HG03558 (cell line): ENCODE data around the gene HCAR3.
"Not testable (repeated sequence)": the region's sequence is repeated elsewhere in the genome, so short reads cannot be mapped to it uniquely, and the experiment has no call there.

Experiments used
- ATAC-seq: cut with Tn5 transposase; IDR thresholded peaks from one replicate; pipeline ENCODE4 v1.9.1; 2021; ENCODE audit warnings: moderate number of reproducible peaks; ENCODE audit not compliant: unreplicated experiment; ENCODE audit errors: extremely low read depth

The HCAR3 gene

DNA sequence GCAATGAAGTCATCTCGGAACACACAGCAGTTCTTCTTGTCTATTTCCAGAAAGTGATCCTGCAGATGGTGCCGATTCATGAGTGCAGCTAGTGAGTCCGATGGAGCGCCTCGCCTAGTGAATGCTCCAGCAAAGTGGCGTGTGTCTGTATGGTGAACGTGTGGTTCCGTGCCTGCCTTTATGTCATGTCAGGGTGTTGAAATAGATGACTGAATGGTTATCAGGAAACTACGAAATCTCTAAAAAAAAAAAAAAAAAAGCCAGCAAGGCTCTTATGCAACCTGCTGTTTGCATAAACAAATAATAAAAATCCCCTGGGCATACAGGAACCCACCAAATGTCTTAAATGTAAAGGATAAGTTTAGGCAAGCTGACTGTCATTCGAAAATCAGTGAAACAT, at the start of gene HCAR3:
Gene HCAR3, minus strand, starts transcription at position 154 of the 400 bp plus-strand sequence. Its CDS starts 74 bp downstream, at position 80.
- not testable (repeated sequence) for ATAC-seq

DNA sequence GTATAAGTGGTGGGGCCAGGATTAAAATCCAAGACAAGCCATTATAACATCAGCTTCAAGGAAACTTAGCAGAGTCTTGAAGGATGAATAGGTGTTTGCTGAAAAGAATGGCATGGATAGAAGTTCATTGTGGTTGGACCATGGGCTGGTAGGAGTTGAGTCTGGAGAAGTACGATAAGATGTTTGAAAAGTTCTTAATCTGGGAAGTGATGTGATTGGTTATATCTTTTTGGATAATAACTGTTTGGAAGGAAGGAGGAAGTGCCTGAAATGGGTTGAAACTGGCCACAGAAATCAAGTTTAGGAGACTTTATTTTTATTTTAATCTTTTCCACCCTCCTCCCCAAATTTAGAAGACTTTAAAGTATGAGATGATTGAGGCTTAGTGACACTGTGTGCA, 41.0 kb upstream of the HCAR3 start:
- no peak for ATAC-seq

DNA sequence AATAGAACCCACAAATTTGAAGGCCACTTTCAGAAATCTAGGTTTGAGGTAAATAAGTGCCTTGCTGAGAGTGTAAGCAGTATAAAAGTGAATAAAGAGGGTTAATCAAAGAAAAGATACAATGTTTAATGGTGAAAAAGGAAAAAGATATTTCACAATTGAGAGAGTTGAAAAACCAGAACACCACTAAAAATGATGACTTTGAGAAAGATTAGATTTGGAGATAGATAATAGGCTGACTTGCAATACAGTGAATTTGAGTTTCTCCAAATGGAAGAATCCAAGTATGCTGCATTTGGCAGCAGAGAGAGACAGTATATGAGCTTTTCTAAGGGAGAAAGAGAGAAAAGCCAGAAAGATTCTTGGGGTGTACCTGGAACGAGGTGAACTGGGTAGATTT, 38.2 kb upstream of the HCAR3 start:
- ATAC-seq, result no peak

DNA sequence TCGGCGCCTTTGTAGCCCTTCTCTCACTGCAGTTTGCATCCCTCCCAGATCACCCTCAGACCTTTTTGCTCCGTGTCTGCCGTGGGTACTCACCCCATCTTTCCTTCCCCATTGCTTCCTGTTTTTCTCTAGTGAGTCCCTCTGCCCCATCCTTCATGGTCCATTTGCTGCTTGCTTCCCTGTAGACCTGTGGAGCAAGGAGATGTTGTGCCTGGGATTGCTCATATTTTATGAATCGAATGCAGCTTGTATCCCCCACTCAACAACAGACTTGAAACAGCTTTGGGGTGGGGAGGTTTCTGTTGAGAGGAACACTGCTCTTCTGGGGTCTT, 36.7 kb upstream of the HCAR3 start:
- ATAC-seq, result no peak

DNA sequence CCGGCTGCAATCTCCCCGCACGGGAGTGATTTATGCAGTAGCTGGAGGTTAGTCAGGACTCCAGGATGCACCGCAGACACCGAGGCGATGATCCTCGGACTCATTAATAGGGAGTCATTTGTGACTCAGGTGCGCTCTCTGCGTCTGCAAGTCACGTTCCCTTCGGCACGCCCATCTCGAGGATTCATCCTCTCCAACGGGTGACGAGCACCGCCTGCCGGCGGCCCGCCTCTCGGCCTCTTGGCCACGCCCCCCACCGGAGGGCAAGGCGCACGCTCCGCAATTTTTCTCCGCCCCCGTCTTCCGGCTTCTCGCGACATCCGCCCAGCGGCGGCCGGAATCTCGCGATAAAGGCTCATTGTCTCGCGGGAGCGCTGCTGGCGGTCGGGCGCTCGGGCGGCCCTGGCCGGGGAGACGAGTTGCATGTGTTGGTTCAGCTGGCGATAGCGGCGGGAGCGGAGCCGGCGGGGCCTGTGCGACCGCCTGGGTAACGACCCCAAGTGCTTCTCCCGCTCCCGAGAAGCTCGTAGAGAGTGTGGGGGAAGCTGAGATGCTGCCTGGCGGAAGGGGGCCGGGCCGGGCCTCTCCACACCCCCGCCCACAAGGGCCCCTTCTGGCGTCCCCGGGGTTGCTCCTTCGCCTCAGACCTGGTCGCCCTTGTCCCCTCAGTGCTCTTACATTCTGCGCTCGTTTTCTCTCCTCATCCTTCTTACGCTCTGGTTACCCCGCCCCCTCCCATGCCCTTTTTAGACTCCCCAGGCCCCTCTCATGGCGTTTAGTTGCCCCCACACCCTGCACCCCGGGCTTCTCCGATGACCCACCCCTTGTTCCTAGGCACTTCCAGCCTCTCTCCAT, 36.1 kb upstream of the HCAR3 start, which contains the start of gene DENR:
Gene DENR, plus strand, starts transcription at position 361 of the 855 bp plus-strand sequence. CDS start 878 bp downstream, outside the sequence.
- ATAC-seq, result peak; percentile 85

DNA sequence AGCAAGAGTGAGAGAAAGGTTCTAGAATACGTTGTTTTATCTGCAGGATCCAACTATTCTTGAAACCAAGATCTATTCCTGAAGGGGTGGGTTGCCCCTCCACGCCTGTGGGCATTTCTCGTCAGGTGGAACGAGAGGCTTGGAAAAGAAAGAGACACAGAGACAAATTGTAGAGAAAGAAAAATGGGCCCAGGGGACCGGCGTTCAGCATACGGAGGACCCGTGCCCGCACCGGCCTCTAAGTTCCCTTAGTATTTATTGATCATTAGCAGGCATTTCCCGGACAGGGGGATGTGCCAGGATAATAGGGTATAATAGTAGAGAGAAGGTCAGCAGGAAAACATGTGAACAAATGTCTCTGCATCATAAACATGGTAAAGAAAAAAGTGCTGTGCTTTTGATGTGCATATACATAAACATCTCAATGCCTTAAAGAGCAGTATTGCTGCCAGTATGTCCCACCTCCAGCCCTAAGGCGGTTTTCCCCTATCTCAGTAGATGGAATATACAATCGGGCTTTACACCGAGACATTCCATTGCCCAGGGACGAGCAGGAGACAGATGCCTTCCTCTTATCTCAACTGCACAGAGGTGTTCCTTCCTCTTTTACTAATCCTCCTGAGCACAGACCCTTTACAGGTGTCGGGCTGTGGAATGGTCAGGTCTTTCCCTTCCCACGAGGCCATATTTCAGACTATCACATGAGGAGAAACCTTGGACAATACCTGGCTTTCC, 34.3 kb upstream of the HCAR3 start:
- not testable (repeated sequence) for ATAC-seq

DNA sequence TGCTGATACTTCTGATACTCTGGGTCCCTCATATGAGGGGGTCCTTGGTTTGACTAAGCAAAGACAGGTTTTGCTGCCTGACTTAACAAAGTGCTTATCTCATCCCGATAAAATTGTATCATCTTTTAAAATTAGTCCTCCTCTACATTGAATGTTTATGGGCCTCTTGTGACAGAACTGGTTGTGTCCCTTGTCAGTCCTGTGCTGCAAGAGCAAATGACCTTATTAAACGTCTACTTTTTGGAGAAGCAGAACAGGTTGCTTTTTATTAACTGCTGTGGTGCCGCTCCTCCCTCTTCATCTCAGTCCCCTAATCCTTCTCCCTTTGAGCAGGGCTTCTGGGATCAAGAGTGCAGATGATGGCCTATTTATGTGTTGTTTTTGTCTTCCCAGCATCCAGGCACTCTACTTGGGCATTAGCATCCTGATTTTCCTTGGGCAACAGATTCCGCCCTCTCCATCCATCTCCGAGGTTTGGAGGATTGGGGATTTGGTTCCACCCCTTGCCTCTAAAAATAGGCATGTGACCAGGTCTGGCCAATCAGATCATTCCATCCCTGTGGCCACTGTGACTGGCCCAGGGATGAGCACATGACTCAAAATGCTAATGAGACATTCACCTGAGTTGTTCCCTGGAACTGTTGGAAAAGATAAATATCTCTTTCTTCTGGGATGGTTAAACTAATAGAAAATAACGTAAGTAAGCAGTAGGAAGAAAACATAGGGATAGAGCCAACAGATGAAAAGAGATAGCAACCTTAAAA, 33.1 kb upstream of the HCAR3 start:
- no peak for ATAC-seq

DNA sequence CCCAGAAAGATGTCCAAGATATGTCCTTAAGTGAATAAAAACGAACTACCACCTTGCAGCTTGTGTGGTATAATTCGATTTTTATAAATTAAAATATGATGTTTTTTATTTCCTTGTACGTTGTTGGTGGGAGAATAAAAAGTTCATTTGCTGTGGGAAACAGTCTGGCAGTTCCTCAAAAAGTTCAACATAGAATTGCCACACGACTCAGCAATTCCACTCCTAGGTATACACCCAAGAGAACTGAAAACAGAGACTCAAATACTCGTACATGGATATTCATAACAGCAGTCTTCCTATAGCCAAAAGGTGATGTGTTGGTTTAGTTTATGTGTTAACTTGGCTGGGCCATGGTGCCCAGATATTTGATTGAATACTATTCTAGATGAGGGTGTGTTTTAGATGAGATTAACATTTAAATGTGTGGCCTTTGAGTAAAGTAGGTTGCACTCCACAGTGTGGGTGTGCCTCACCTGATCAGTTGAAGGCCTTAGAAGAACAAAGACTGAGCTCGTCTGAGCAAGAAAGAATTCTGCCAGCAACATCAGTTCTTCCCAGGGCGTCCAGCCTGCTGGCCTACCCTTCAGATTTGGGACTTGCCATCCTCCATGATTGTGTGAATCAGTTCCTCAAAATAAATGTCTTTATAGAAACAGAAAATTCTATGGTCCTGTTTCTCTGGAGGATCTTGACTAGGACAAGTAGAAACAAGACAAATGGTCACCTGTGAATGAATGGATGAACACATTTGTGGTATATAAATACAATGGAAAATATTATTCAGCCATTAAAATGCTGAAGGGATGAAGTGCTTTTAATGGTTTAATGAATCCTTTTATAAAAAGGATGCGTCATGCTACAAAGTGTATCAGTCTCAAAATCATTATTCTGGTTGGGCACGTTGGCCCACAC, 30.9 kb upstream of the HCAR3 start:
- no peak for ATAC-seq

DNA sequence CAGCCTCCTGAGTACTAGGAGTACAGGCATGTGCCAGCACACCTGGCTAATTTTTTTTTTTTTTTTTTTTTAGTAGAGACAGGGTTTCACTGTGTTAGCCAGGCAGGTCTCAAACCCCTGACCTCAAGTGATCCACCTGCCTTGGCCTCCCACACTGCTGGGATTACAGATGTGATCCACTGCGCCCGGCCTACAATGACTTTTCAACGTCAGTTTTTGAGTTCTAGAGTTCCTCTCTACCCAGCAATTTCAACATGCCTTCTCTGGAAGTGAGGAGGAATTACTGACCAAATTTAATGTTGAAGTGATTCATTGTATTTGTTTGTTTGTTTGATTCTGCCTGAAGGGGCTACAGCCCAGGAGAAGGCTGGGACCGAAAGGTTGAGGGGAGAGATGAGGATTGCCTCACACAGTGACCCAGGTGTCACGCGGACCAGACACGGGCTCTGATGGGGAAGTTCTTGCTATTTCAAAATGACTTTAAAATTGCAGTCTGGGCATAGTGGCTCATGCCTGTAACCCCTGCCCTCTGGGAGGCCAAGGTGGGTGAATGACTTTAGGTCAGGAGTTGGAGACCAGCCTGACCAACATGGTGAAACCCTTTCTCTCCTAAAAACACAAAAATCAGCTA, 27.4 kb upstream of the HCAR3 start:
- ATAC-seq, result no peak

DNA sequence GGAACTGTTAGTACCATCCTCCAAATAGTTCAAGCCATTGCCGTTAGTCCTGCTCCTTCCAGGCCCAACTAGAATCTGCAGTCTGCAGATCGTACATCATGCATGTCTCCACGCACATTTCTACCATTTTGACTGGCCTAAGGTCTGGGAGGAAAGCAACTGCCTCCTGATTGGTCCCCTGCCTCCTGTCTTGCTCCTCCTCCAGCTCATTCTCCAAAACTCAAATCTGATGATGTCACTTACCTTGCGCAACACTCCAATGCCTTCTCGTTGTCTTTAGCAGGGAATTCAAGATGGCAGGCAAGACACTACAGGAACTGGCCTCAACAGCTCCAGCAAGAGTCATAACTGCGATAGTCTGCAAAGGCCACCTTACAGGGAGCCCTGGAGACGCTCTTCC, 23.7 kb upstream of the HCAR3 start:
- ATAC-seq, result no peak

DNA sequence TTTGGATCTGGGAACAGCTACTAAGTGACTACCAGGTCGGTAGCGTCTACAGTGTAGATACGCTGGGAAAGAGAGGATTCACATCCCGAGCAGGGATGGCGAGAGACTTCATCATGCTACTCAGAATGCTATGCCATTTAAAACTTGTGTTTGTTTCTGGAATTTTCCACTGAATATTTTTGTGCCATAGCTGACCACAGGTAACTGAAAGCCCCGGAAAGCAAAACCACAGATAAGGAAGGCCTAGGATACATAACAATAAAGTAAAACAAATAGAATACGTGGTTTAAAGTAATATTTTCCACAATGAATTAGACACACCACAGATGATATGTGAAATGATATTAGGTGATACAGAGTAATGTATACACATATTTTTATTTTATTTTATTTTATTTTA, 22.0 kb upstream of the HCAR3 start:
- ATAC-seq, result no peak

DNA sequence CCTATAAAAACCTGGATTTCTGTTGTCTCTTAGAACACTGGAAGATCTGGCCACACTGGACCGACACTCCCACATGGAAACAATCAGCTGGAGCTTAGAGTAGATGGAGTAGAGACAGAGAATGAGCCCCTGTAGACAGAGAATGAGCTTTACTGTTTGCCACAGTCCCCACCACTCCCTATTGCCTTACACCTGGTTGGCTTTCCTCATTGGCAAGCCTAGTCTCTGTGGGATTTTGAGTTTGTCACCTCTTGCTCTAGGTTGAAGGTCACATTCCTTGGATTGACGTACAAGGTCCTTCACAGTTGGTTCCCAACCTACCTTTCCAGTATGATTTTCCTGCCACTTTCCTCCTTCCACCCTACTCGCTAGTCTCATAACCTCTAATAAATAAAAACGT, 16.0 kb upstream of the HCAR3 start:
- no peak for ATAC-seq

DNA sequence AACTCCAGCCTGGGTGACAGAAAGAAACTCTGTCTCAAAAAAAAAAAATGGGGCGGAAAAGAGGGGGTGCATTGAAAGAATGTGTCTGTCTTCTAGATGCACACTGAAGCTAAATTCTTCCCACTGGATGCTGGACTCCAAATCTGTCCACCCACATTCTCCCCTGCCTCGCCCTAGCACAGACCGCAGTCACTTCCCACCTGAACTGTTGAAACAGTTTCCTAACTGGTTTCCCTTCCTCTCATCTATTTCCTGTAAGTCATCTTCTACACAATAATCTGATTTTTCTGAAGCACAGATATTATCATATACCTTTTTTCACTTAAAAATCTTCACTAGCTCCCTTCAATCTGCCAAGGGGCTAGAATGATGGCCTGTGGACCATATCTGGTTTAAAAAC, 15.6 kb upstream of the HCAR3 start:
- no peak for ATAC-seq

DNA sequence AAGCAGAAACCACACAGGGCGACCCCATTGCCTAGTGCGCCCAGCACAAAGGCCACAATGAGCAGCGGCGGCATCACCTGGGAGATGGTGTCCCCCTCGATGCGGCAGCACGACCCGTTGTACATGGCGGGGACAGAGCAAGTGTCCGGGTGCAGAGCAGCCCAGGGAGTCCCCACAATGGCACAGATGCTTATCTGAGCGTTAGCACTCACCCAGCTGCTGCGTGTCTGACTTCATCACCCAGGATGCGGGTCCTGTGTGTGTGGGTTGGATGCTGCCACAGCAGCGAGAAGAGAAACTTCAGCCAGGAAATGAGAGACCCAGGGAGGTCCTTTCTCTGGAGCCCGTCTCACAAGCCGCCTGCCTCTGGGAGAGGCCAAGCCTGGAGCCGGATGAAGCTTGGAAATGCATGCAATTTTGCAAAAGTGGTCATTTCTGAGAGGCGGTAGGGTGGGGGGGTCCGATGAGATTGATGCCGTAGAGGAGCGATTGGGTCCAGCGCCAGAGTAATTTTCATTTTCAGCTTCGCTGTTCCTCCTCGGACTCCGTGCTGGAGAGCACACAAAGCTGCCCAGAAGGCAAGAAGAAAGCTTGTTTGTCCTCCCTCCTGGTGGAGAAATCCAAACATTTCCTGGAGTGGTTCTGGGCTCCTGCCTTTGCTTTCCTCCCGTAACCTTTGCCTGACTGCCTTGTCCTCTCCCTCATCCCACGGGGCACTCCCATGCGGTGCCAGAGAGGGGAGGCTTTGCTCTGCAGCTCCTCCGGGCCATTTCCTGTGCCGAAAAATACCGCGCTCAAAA, 13.8 kb upstream of the HCAR3 start, which contains the start of gene HCAR1:
Gene HCAR1, minus strand, starts transcription at position 630 of the 800 bp plus-strand sequence. Its CDS starts 505 bp downstream, at position 125.
- no peak for ATAC-seq

DNA sequence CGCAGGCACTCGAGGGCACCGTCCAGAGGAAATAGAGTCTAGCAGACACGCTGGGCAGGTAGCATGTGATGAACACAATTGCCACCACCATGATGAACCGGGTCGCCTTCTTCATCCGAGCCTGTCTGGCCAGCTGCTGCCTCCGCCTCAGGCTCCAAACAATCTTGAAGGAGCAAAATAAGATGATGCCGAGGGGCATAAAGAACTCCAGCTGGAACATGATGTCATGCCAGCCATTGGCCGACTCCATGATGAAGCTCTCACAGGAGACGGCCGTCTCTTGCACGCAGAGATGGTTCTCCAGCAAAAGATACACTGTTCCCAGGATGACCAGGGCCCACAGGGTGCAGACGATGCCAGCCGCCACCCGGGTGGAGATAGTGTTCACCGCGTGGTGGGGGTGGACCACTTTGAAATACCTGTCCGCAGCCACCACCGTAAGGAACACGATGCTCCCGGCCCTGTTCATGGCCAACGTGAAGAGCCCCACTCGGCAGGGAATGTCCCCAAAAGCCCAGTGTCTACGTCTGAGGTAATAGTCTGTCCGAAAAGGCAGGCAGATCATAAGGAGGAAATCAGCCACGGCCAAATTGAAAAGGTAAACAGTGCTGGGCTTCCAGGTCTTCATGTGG, 13.1 kb upstream of the HCAR3 start:
- no peak for ATAC-seq

DNA sequence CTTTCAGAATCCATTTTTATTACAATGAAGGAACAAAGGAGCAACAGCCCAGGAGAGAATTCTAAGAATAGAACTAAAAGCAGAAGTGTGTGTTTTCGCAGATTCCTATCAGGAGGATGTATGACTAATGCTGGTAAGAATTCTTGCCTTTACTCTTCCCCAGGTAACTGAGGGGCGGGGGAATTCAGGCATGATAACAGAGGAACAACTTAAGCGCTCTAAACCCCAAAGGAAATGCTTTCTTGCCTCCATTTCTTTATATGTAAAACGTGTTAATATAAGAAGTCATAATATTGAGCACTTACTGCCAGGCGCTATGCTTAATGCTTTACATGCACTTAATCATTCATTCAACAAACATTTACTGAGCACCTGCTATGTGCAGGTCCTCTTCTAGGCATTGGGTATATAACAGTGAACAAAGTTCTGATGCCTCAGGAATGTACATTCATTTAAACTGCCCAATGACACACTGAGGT, 9.5 kb upstream of the HCAR3 start:
- ATAC-seq, result no peak

DNA sequence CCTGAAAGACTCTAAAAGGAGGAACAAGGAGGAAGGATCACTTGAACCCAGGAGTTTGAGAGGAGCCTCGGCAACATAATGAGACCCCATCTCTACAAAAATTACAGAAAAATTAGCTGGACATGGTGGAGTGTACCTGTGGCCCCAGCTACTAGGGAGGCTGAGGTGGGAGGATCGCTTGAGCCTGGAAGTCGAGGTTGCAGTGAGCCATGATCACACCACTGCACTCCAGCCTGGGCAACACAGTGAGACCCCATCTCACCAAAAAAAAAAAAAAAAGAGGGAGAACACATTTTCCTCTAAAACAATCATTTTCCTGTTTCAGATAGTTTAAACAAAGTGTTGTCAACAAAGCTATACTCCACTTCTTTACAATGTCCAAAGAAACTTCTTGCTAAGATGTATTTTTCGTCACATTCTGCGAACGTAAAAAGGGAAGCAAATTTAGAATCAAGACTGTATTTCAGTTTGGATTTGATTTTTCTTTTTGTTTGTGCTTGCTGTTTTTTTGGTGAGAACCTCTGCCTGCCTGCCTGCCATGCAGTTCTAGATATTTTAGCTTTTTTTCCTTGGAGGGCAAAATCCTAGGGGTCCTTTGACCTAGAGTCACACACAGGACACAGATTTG, 9.0 kb upstream of the HCAR3 start:
- no peak for ATAC-seq
